GM19438 (cell line): ENCODE data around the gene HS3ST4.
"Not testable (repeated sequence)": the region's sequence is repeated elsewhere in the genome, so short reads cannot be mapped to it uniquely, and the experiment has no call there.

Experiments used
- ATAC-seq: cut with Tn5 transposase; IDR thresholded peaks from one replicate; pipeline ENCODE4 v1.9.1; 2021; ENCODE audit warnings: low read depth; ENCODE audit not compliant: unreplicated experiment

HS3ST4 gene

DNA sequence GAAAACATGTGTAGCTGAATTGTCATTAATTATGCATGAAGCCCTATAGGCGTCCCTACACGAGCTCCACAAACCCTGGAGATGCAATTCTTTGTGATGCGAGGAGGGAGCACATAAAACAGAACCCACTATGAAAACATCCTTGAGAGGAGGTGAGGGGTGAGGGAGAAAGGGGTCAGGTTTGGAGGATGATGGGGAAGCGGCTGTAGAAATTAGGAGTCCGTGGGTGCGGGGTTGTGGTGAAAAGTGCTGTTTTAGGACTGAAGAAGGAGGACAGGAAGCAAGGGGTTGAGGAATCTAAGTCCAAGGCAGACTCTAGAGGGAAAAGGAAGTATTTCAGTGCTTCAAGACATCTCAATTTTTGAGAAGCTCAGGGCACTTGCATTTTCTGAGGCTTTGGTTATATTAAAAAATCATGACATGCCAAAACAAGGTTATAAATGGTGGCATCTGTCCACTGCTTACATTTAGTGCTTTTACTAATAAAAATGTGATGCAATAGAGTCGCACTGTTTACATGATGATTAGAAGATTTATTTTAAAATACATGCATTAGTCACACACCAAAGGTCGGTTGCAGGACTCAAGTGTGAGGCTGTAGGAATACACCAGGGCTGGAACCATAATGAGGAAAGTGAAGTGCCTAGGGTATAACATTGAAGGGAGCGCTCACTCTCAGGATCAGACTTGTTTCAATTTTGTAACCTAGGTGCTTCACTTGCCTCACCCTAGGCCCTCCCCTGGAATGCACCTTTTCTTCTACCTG lies 379.5 kb downstream of the HS3ST4 start:
- no peak for ATAC-seq

DNA sequence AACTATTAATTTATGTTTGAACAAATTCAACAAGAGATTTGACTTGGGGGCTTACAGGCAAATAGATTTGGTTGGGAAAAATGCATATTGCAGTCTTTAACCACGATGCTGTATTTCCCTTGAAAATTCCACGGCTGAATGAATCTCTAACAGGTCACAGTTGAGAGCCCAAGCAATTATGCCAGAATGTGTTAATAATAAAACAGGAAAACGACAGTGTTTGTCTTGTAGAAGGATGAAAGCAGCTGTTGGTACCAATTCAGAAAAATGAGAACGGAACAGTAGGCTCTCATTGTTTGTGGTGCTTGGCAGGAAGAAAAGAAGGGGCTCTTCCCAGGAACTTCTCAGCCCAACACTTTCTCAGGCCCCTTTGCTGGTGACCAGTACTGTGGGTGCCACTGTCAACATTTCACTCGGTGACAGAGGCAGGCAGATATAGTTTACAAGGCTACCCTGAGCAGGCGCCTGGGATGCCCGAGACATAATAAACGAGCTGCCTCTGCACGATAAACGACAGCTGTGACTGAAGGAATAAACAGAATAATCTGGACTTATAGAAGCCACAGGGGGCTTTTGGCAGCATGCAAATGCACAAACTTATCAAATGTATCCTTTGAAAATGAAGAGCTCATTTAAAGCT lies 387.1 kb downstream of the HS3ST4 start:
- no peak for ATAC-seq

DNA sequence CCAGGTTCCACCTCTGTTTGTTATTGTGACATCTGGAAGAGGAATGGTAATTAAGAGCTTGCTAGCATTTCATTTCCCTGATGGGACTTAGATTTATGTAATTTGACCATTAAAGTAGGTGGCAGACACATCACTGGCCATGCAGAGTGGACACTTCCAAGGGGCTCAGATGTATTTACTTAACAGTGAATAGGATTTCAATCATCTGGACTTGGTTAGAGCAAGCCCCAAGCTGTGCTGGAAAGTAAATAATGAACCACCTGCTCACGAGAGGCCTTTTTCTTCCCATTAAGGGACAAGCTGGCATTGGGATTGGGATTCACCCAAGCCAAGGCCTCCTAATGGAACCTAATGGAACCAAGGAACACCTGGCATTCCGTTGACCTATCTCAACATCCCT lies 395.3 kb downstream of the HS3ST4 start:
- ATAC-seq, result no peak

DNA sequence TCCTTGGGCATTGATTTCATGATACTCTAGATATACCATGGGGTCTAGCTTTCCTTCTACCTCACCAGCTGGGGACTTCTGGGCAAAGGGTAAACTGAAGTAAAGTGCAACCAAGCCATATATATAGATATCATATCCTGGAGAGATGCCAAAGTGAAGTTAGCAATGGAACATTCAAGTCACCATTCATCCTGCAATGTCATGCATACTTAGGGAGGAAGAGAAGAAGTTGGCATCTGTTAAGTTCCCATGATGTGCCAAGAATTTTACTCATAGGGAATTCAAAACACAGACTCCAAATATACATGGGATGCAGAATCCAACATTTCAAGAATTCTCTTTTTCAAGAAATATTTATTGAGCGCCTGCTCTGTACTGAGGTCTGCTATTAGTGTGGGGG lies 399.8 kb downstream of the HS3ST4 start:
- ATAC-seq, result no peak

DNA sequence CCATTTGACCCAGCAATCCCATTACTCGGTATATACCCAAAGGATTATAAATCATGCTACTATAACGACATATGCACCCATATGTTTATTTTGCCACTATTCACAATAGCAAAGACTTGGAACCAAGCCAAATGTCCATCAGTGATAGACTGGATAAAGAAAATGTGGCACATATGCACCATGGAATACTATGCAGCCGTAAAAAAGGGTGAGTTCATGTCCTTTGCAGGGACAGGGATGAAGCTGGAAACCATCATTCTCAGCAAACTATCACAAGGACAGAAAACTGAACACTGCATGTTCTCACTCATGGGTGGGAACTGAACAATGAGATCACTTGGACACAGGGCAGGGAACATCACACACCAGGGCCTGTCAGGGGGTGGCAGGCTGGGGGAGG lies 406.4 kb downstream of the HS3ST4 start:
- not testable (repeated sequence) for ATAC-seq

DNA sequence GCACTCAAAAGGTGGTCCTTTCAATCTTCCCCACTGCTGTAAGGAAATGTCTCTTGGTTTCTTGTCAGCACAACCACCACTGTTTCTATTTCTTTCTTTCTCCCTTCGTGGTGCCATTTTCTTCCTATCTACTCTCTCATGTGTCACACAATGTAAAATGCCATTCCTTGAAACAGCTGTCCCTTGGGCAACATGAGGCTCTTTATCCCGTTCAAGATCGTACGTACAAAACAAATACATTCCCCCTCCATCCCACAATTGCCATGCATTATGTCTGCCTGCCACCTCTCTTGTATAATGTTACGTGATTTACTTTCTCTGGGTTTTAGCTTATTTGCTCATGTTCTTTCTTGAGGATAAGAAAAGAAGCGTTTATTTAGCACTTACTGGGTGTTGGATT lies 410.6 kb downstream of the HS3ST4 start:
- no peak for ATAC-seq

DNA sequence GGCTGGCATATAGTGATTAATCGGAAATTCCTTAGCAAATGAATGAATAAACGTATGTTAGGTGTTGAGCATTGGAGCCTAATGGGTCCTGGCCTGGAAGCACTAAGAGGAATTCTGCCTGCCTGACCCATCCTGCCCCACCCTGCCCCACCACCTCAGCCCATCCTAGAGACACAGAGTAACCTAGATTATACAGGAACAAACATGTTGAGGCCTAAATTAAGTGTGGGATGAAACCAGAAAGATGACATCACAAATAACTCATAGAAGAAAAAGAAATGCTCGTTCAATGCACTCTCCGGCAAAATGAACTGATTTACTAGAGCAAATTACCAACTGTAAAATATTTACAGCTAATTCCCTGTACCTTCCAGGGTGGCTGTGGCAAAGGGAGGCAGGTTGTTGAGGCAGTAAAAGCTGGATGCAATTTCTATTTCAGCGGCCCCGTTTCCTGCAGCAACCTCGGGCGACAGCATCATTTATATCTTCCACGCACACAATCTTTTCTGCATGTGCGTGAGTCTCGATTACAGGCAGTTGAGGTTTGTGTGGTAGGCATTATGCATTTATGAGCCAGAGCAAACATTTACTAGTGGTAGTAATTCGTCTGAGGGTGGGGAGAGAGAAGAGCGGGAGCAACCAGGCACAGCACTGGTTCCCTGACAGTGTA lies 417.2 kb downstream of the HS3ST4 start:
- no peak for ATAC-seq

DNA sequence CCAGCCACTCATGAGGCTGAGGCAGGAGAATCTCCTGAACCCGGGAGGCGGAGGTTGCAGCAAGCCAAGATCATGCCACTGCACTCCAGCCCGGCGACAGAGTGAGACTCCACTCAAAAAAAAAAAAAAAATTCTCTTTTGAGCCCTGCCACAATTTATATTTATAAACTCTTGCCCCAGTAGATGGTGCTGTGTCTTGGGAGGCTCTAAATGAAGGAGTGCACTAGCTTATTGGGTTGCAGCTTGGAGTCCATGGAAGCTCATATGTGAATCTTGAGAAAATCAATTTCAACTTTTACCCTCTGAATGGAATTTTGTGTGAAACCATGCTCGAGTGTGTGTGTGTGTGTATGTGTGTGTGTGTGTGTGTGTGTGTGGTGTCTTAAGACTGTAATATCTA lies 420.1 kb downstream of the HS3ST4 start:
- no peak for ATAC-seq

DNA sequence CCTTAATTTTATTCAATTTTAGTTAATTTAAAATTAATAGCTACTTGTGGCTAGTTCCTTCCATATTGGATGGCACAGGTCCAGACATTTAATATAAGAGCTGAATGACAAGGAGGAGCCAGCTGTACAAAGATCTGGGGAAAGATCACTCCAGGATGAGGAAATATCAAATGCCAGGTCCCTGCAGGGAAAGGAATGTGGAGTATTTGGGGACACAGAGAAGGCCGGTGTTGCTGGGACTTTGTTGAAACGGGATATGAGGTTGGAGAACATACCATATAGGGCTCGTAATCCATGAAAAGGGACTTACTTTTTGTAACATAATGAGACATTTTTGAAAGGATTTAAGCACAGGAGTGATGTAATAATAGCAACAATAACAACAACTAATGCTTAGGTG lies 426.8 kb downstream of the HS3ST4 start:
- no peak for ATAC-seq

DNA sequence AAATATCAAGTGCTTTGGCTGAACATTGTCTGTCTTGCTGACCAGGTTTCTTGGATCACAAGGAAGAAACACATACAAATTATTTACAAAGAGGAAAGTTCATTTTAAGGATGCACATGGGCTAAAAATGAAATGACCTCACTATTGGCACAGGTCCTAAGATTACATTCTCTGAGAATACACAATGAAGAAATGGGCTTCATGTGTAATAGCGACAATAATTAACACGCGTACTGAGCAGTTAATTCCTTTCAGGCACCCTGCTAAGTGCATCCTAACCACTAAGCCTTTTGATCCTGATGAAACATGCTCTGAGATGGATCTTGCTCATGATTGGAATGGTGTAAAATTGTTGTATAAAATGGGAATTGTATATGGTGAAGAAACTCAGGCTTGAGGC lies 429.0 kb downstream of the HS3ST4 start:
- ATAC-seq, result no peak

DNA sequence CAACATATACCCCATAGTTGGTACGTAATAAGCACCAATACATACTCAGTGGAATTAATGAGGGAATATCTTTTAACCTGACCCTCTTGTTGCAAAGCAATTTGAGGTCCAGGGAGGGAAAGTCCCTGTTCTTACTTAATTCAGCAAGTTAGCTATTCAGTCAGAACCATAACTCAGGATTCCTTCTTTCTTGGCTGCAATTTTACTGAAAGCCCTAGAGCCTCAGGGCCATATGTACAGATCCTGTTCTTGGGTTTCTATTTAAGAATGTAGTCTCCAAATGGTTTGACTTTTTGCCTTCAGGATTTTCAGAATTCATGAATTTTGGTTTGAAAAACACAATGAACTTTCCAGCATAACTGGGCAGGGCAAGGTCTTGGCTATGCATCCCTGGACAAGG lies 436.5 kb downstream of the HS3ST4 start:
- no peak for ATAC-seq

DNA sequence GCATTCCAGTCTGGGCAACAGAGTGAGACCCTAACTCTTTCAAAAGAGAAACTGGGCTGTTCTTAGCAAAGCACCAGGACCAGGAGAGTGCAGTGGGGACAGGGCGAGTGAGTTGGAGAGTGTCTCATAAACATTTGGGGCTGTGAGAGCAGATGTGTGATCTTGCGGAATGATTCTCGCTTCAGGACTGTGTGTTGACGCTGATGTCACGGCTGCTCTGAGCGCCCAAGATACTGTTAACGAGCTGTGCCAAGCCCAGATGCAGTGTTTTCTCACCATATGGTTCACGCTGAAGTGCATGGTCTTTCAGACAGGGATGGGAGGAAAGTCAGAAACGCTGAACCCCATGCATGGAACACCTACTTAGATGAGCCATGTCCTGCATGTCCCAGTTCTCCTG lies 438.2 kb downstream of the HS3ST4 start:
- no peak for ATAC-seq

DNA sequence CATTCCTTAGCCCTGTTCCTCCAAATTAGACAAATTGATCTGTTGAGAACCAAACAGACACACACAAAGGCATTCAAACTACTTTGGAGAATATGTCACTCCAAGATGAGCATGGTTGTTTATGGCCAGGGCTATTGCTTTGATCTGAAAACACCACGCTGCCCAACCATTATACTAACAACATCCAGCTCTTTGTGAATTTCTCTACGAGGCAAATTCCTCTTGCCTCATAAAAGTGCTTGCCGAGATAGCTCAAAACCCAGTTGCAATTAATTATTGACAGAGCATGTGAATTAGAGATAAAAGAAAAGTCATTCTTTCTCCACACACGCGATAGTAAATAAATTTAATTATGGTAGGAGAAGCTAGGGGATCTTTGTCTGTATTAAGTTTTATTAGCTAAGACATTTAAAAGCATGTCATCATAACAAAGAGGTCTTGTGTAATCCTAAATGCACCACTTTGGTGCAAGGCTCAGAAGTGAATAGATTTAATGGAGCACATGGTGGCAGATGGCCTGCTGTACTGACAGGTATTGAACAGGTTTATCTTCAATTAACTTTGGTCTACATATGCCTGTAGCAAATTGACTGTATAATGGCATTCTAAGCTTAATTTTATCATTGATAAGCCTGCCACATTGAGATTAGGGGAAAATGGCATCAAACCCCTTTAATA lies 441.8 kb downstream of the HS3ST4 start:
- ATAC-seq, result no peak

DNA sequence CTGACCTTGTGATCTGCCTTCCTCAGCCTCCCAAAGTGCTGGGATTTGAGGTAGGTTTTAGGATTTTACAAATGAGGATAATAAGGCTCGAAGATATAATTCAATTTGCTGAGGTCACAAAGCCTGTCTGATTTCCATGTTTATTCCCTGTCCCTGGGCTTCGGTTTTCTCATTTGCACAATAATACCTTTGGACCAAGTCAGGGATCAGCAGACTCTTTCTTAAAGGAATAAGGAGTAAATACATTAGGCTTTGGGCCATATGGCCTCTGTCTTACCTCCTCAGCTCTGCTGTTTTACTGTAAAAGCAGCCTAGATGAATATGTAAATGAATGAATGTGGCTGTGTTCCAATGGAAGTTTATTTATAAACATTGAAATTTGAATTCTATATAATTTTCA lies 442.8 kb downstream of the HS3ST4 start:
- ATAC-seq, result no peak

DNA sequence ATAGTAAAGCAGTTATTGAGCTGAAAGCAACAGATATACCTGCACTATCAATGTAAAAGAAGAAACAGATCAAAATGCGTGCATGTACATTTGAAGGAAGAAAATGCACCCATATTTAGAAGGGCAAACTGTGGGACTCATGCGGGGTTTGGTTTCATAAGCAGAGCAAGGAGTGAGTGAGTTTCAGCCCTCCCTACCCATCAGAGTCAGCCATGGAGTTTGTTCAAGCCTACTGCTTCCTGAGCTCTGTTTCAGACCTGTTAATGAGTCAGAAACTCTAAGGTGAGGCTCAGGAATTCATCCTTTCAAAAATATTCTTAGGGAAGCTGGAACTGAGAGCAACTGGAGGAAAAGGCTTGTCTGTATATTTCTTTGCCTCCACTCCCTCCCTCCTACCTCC lies 446.2 kb downstream of the HS3ST4 start:
- no peak for ATAC-seq

DNA sequence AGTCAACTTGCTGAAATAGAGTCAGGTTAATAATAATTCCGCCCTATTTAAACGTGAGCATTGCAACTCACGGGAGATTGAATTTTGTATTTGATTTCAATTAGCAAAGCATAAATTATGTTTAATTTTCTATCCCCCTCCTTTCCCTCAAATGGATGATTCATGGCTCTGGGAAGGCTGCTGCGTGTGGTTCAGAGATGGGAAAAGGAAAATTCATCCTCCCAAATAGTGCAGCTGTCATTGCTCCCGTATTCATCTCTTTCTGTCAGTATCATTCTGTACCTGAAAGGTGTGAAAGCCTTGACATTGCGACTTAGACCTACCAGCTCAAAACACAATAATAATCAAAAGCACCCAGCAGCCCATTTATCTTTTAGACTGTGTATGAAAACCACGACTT lies 447.3 kb downstream of the HS3ST4 start:
- no peak for ATAC-seq

DNA sequence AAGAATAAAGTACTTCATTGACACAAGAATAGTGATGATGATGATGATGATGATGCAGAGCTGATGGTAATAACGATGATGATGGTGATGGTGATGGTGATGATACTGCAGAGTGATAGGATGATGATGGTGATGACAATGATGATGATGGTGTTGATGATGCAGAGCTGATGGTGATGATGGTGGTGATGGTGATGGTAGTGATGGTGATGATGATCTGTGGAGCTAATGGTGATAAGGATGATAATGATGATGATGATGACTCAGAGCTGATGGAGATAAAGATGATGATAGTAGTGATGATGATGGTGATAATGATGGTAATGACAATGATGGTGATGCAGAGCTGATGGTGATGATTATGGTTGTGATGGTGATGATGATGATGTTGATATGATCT lies 448.1 kb downstream of the HS3ST4 start:
- ATAC-seq, result no peak

DNA sequence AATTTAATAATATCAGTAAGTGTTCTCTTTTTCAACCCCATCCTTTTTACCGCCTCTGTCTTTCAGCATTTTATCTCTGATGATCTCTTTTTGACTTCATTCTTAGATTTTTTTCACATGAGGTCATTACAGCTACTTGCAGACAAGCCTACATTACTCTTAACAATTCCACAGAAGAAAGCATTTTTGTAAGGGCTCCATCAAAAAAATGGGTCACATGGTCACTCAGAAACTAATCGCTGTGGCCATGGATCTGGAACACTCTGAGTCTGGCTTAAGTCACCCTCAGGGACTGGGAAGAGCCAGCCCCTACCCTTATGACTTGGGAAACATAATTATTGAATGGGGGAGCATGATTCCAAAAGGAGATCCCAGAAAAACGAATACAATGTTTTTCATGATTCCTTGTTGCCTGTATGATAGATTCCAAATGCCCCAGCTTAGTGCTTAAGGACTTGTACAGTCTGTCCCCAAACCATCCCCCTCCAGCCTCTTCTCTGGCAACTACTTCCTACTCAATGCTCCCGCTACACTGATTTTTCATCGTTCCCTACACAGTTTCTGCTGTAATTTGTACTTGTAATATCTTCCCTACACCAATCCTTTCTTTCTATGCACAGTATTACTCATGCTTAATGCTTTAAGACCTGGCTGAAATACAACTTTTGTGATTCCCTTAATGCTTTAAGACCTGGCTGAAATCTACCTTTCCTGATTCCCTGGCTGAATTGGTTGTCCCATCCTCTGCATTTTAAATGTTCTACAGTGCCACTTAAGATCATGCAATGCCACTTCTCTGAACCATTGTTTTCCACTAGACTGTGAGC lies 457.8 kb downstream of the HS3ST4 start:
- no peak for ATAC-seq

DNA sequence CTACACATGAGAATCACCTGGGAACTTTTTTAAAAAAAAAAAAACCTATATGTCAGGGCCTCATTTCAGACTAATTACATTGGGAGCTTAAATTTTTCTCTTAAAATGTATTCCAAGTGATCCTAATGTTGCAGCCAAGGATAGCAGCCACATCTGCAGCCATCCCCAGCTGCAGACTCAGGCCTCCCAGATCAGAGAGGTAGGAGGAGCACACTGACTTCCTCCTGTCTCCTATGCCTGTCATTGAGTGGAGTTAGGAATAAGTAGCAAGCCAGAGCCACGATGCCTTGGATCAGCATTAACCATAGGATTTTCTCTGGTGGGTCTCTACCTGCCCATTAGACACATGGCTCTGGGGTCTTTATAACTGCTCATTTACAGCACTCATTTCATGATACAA lies 463.5 kb downstream of the HS3ST4 start:
- ATAC-seq, result no peak

DNA sequence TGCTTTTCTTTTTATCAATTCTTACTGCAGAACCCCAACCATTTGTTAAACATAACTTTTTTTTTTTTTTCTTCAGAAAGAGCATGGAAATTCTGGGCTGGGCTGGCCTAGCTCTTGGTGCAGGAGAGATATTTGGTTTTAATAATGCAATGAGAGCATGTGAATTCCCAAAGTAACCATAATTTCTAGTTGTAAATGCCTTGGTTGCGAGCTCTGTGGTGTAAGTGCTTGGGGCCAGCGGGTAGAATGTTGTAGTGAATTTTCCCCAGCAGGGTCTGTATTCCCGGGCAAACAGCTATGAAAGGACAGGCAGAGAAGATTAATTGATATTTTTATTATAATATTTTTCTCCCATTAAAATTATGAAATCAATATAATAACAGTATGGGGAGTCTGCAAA lies 465.6 kb downstream of the HS3ST4 start:
- no peak for ATAC-seq
